8988T (cell line): ENCODE measurements around the gene ABCC4.
A peak's percentile ranks its signal among the peaks of the same experiment; 100 is the strongest.
"Not testable (repeated sequence)": the region's sequence is repeated elsewhere in the genome, so short reads cannot be mapped to it uniquely, and the experiment has no call there.

ENCODE experiments used
- DNase-seq: peaks from one replicate; pipeline ENCODE4 v3.0.0; 2011

Gene ABCC4

GRCh38 chr13:95296326-95296925 lies 4.8 kb downstream of the ABCC4 start:
- peak; percentile 62 for DNase-seq

GRCh38 chr13:95295026-95295425 lies 6.2 kb downstream of the ABCC4 start:
- DNase-seq = no peak

- no peak for DNase-seq
These were observed 8.6 kb downstream of the ABCC4 start for GRCh38 chr13:95292622-95293021.

- DNase-seq = not testable (repeated sequence)
These were observed 11.3 kb downstream of the ABCC4 start for GRCh38 chr13:95289901-95290300.

GRCh38 chr13:95289020-95289444 lies 12.2 kb downstream of the ABCC4 start:
- DNase-seq = no peak

GRCh38 chr13:95284436-95284835 lies 16.8 kb downstream of the ABCC4 start:
- DNase-seq = no peak

- DNase-seq = no peak
These were observed 22.2 kb downstream of the ABCC4 start for GRCh38 chr13:95279016-95279415.

- DNase-seq = no peak
These were observed 25.2 kb downstream of the ABCC4 start for GRCh38 chr13:95276037-95276505.

- no peak for DNase-seq
These were observed 25.8 kb downstream of the ABCC4 start for GRCh38 chr13:95275322-95276036.

GRCh38 chr13:95273592-95274132 lies 27.6 kb downstream of the ABCC4 start:
- DNase-seq = not testable (repeated sequence)

- not testable (repeated sequence) for DNase-seq
These were observed 29.2 kb downstream of the ABCC4 start for GRCh38 chr13:95272076-95272475.

GRCh38 chr13:95269756-95270155 lies 31.5 kb downstream of the ABCC4 start:
- no peak for DNase-seq

GRCh38 chr13:95268343-95269065 lies 32.7 kb downstream of the ABCC4 start:
- DNase-seq = not testable (repeated sequence)

- no peak for DNase-seq
These were observed 33.4 kb downstream of the ABCC4 start for GRCh38 chr13:95267662-95268342.

GRCh38 chr13:95264225-95264624 lies 37.0 kb downstream of the ABCC4 start:
- DNase-seq = no peak

GRCh38 chr13:95262837-95263384 lies 38.3 kb downstream of the ABCC4 start:
- no peak for DNase-seq

- no peak for DNase-seq
These were observed 39.3 kb downstream of the ABCC4 start for GRCh38 chr13:95261956-95262355.

GRCh38 chr13:95260031-95260525 lies 41.2 kb downstream of the ABCC4 start:
- DNase-seq = no peak

- no peak for DNase-seq
These were observed 42.5 kb downstream of the ABCC4 start for GRCh38 chr13:95258619-95259194.

GRCh38 chr13:95258098-95258497 lies 43.2 kb downstream of the ABCC4 start:
- DNase-seq = no peak

GRCh38 chr13:95256091-95256490 lies 45.2 kb downstream of the ABCC4 start:
- peak; percentile 28 for DNase-seq
